CD4-positive, alpha-beta memory T cell (primary cell): Measurements from ENCODE around the gene SIN3A. TPM values are rescaled to one million over a fixed set of nuclear protein-coding genes. Genes with fewer than 3 reads are reported as not detected.

ENCODE experiments used
- CTCF ChIA-PET: fragments of 350-600 bp; sonication (Branson Sonifier 250); formaldehyde crosslinking; loops from one replicate; lab custom pipeline; 2021; ENCODE audit warnings: inconsistent platforms; ENCODE audit not compliant: partially characterized antibody; lab: Charles Lee
- POLR2A ChIA-PET: fragments of 350-600 bp; sonication (Branson Sonifier 250); formaldehyde crosslinking; loops from one replicate; lab custom pipeline; 2021; ENCODE audit not compliant: partially characterized antibody; lab: Charles Lee
- DNase-seq, 5 donors: peaks; one replicate each; pipeline versions ENCODE4 v3.0.0 to v3.0.0-alpha.2; 2020 to 2022; ENCODE audit warnings: mixed read lengths in 1 of 5
- H3K27ac ChIP-seq: one replicate; pipeline ENCODE4 v1.7.0; 2013; ENCODE audit warnings: low read depth, low read length
- H3K27me3 ChIP-seq: 2 replicates; pipeline ENCODE4 v1.7.0; 2013; ENCODE audit warnings: mild to moderate bottlenecking, low read length, moderate library complexity; ENCODE audit not compliant: insufficient read depth
- H3K36me3 ChIP-seq: 2 replicates; pipeline ENCODE4 v1.7.0; 2013; ENCODE audit warnings: mild to moderate bottlenecking, low read length, moderate library complexity; ENCODE audit not compliant: insufficient read depth
- H3K4me1 ChIP-seq: 2 replicates; pipeline ENCODE4 v1.7.0; 2013; ENCODE audit warnings: mild to moderate bottlenecking, low read length, moderate library complexity; ENCODE audit not compliant: insufficient read depth
- H3K4me3 ChIP-seq, 2 donors: one replicate each; pipeline ENCODE4 v1.7.0; 2013; ENCODE audit warnings: low read length in 2 of 2, mild to moderate bottlenecking in 1 of 2
- H3K9me3 ChIP-seq, 2 donors: one replicate each; pipeline ENCODE4 v1.7.0; 2013; ENCODE audit warnings: low read length in 2 of 2, control low read depth in 1 of 2; ENCODE audit not compliant: control insufficient read depth in 1 of 2
- H3K27ac Mint-ChIP-seq, 7 donors: one replicate each; pipeline ENCODE4 v1.8.0; 2020 to 2021; ENCODE audit warnings: mixed read lengths in 7 of 7, mild to moderate bottlenecking in 6 of 7, inconsistent platforms in 3 of 7, moderate library complexity in 3 of 7
- H3K27me3 Mint-ChIP-seq, 2 donors: one replicate each; pipeline ENCODE4 v1.8.0; 2020 to 2021; ENCODE audit warnings: mixed read lengths in 2 of 2
- H3K36me3 Mint-ChIP-seq, 2 donors: one replicate each; pipeline ENCODE4 v1.8.0; 2020 to 2021; ENCODE audit warnings: mixed read lengths in 2 of 2, inconsistent platforms in 1 of 2, mild to moderate bottlenecking in 1 of 2
- H3K4me1 Mint-ChIP-seq, 4 donors: one replicate each; pipeline ENCODE4 v1.8.0; 2020 to 2021; ENCODE audit warnings: mixed read lengths in 4 of 4, mild to moderate bottlenecking in 1 of 4
- H3K4me3 Mint-ChIP-seq, 8 donors: one replicate each; pipeline ENCODE4 v1.8.0; 2020 to 2021; ENCODE audit warnings: mixed read lengths in 8 of 8, mild to moderate bottlenecking in 7 of 8, moderate library complexity in 6 of 8, inconsistent platforms in 3 of 8
- H3K9me3 Mint-ChIP-seq, 8 donors: one replicate each; pipeline ENCODE4 v1.8.0; 2020 to 2021; ENCODE audit warnings: mixed read lengths in 8 of 8, mild to moderate bottlenecking in 5 of 8, inconsistent platforms in 3 of 8, moderate library complexity in 1 of 8
- intact Hi-C: fragments of 100-400 bp; cut with micrococcal nuclease; formaldehyde crosslinking; loops from one replicate; pipeline ENCODE4 v1.15.1; 2023
- polyA plus RNA-seq, 2 donors: library from polyadenylated mRNA; unstranded; fragments of 300-500 nt; fragmentation: Illumina TruSeq; gene quantifications; one replicate each; pipeline ENCODE4 v1.2.3, GENCODE V29; 2021
- total RNA-seq, 2 experiments: library from RNA; stranded (reverse); gene quantifications; one replicate each; pipeline ENCODE4 v1.2.3, GENCODE V29; 2021

Gene SIN3A
- total and polyA plus RNA-seq, 4 experiments from 2014 or later: 7.0 to 134 (median 77.1) TPM

DNA sequence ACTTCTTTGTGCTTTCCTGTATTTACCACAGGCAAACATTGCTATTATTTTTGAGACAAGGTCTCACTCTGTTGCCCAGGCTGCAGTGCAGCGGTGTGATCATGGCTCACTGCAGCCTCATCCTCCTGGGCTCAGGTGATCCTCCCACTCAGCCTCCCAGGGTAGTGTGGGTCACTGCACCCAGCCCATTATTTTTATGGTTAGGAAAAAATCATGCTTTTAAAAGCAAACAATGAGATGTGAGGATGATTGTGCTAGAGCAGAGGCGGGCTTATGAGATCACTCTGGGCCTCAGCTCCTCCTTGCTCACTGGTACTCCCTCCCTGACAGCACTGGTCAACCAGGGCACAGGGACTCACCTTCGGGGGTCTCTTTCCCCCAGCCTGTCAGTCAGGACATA, 85.3 kb downstream of the SIN3A start:
- Histone ChIP-seq H3K4me3 (no peak overlapping the region), H3K4me1 (peaks cover 25% of the 10 kb centered on the region), H3K36me3 (peaks cover 62% of the 10 kb centered on the region), H3K9me3 (no peaks in the 10 kb centered on the region), H3K27me3 (no peaks in the 10 kb centered on the region), H3K27ac (no peak overlapping the region)
- Mint-ChIP-seq H3K27me3 (no peaks in the 10 kb centered on the region), H3K27ac (peak overlapping the region in 3 of 7 donors; percentile 42 to 97 (median 48)), H3K9me3 (no peaks in the 10 kb centered on the region), H3K4me3 (no peak overlapping the region), H3K4me1 (peaks cover 7 to 37% (median 24%) of the 10 kb centered on the region in 4 donors), H3K36me3 (peaks cover 18 to 50% of the 10 kb centered on the region in 2 donors)
- intact Hi-C loops: loop anchor here (10.0 kb wide), 1 partner anchor 341 kb away; the partner anchor contains the start of gene PPCDC
- no peak for DNase-seq
- CTCF ChIA-PET: interaction anchor here (1.2 to 3.7 kb wide), 5 partner anchors 80 to 316 kb away, joined by 4 to 69 read pairs (median 23); partner anchors contain the start of genes IMP3, SIN3A and SNX33
- POLR2A ChIA-PET: interaction anchor here (3.4 to 4.8 kb wide), 4 partner anchors 16 to 275 kb away, joined by 61 to 222 read pairs (median 129); partner anchors contain the start of genes IMP3, NEIL1, SIN3A and SNUPN

DNA sequence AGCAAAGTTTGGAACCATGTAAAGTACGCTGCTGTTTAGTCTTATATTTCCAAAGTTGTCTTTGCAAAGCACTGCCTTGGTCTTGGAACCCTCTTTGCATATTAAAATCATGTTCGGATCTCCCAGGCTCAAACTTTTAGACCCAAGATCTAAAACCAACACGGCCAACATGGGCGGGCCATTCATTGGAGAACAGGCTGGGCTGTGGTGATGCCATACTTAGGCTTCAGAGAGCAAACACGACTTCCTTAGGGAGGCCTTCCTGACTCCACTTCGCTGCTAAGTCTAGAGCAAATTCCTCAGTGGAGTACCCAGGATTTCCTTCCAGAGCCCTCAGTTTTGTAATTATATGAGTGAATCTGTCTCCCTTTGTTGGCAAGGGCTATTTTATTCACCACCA, 86.6 kb downstream of the SIN3A start:
- ChIA-PET CTCF (no interaction called here), POLR2A (no interaction called here)
- Mint-ChIP-seq H3K27me3 (no peaks in the 10 kb centered on the region), H3K27ac (peak overlapping the region in 2 of 7 donors; percentile 30 to 32), H3K4me1 (peaks cover 7 to 35% (median 23%) of the 10 kb centered on the region in 4 donors), H3K4me3 (no peak overlapping the region), H3K9me3 (no peaks in the 10 kb centered on the region), H3K36me3 (peaks cover 19 to 49% of the 10 kb centered on the region in 2 donors)
- Histone ChIP-seq H3K4me3 (no peak overlapping the region), H3K36me3 (peaks cover 60% of the 10 kb centered on the region), H3K27ac (no peak overlapping the region), H3K9me3 (no peaks in the 10 kb centered on the region), H3K4me1 (peaks cover 25% of the 10 kb centered on the region), H3K27me3 (no peaks in the 10 kb centered on the region)
- DNase-seq: no peak
- intact Hi-C loops: loop anchor here (10.0 kb wide), 1 partner anchor 340 kb away; the partner anchor contains the start of gene PPCDC

DNA sequence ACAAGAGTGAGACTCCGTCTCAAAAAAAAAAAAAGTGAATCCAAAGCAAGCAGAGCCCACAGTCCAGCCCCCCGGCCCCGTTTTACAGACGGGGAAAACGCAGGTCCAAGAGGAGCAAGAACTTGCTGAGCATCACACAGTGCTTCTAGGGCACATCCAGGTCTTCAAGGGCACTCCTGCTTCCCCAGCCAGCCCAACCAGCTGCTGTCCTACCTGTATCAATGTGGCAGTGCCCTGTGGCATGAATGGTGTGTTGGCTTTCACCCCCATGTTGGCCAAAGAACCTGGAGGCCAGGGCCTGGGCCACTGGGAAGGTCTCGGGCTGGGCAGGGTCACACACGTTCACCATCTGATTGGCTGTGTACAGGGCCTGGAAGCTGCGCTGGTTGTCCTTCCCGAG, 87.7 kb downstream of the SIN3A start:
- Mint-ChIP-seq H3K4me3 (no peak overlapping the region), H3K27ac (peak overlapping the region in 2 of 7 donors; percentile 35 to 72), H3K27me3 (no peaks in the 10 kb centered on the region), H3K9me3 (no peaks in the 10 kb centered on the region), H3K36me3 (peaks cover 19 to 46% of the 10 kb centered on the region in 2 donors), H3K4me1 (peaks cover 3 to 24% (median 13%) of the 10 kb centered on the region in 4 donors)
- Histone ChIP-seq H3K36me3 (peaks cover 67% of the 10 kb centered on the region), H3K9me3 (no peaks in the 10 kb centered on the region), H3K4me1 (peaks cover 16% of the 10 kb centered on the region), H3K27ac (no peak overlapping the region), H3K4me3 (no peak overlapping the region), H3K27me3 (no peaks in the 10 kb centered on the region)
- ChIA-PET CTCF (interaction anchor here (1.5 kb wide), 1 partner anchor 239 kb away, joined by 3 read pairs; no protein-coding TSS in a partner anchor), POLR2A (interaction anchor here (0.7 kb wide), 1 partner anchor 13 kb away, joined by 3 read pairs; no protein-coding TSS in a partner anchor)
- intact Hi-C loops: loop anchor here (10.0 kb wide), 1 partner anchor 339 kb away; the partner anchor contains the start of gene PPCDC
- no peak for DNase-seq

DNA sequence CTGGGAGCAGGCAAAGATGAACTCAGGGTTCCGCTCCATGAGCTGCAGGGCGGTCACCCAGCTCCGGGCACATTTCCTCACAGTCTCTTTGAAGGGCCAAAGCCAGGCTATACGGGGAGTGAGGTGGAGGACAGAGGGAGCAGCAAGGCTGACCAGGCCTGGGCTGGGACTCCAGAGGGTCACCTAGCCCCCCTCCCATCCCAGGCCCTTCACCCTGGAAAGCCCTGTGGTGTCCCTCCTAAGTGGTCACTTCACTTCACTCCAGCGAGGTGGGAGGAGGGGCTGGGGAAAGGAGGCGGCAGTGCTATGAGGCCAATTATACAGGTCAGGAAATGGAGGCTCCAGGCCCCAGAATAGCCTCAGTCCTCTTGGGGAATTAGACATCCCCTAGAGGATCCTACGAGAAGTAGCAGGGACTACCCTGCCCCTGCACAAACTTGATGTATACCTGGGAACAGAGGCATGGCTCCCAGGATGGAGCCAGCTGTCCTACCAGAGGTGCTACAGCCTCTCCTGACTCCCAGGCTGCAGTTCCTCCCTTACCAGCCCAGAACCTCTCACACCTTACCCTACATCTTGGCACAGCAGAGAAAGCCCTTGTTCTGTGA, 88.7 kb downstream of the SIN3A start:
- H3K4me1 Mint-ChIP-seq: peaks cover 3 to 17% (median 9%) of the 10 kb centered on the region in 4 donors
- POLR2A ChIA-PET: no interaction called here
- H3K27ac Mint-ChIP-seq: peak overlapping the region in 2 of 7 donors; percentile 42 to 73
- Histone ChIP-seq H3K36me3 (peaks cover 77% of the 10 kb centered on the region), H3K9me3 (no peaks in the 10 kb centered on the region), H3K4me1 (peaks cover 13% of the 10 kb centered on the region), H3K27ac (no peak overlapping the region), H3K27me3 (no peaks in the 10 kb centered on the region), H3K4me3 (no peak overlapping the region)
- peaks cover 19 to 47% of the 10 kb centered on the region in 2 donors for H3K36me3 Mint-ChIP-seq
- intact Hi-C loops: loop anchor here (10.0 kb wide), 1 partner anchor 338 kb away; the partner anchor contains the start of gene PPCDC
- CTCF ChIA-PET: interaction anchor here (1.1 to 1.5 kb wide), 2 partner anchors 240 to 262 kb away, joined by 3 read pairs; no protein-coding TSS in a partner anchor
- H3K4me3 Mint-ChIP-seq: no peak overlapping the region
- DNase-seq: no peak
- H3K9me3 Mint-ChIP-seq: no peaks in the 10 kb centered on the region
- H3K27me3 Mint-ChIP-seq: no peaks in the 10 kb centered on the region

DNA sequence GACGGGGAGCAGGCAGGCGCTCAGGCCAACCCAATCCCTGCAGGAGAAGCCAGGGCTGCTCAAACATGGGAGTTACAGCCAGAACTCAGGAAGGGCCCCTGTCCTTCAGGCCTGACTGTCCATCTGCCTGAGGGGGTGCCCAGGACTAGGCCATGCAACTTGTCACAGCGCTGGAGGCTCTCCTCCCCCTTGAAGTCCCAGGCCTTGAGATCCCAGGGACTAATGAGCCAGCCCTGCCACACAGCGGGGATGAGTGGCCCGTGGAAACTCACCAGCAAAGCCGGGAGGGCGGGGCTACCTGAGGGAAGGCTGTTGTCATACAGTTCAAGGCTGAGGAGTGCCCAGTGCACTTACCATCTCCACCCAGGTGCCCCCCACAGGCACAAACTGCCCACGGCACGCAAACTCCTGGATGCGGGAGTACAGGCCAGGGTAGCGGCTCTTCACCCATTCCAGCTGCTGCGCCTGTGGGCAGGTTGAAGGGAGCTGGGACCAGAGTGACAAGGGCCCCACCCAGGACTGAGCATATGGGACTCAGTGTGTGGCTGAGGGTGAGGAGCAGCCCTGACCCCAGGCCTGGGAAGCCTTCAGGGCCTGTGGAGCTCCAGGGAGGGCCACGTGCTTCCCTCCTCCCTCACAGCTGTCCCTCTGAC, 89.4 kb downstream of the SIN3A start:
- Histone ChIP-seq H3K4me1 (peaks cover 7% of the 10 kb centered on the region), H3K4me3 (no peak overlapping the region), H3K27me3 (no peaks in the 10 kb centered on the region), H3K27ac (no peak overlapping the region), H3K36me3 (peaks cover 76% of the 10 kb centered on the region), H3K9me3 (no peaks in the 10 kb centered on the region)
- CTCF ChIA-PET: interaction anchor here (1.1 kb wide), 1 partner anchor 262 kb away, joined by 3 read pairs; no protein-coding TSS in a partner anchor
- no peaks in the 10 kb centered on the region for H3K9me3 Mint-ChIP-seq
- POLR2A ChIA-PET: no interaction called here
- no peak overlapping the region for H3K4me3 Mint-ChIP-seq
- intact Hi-C loops: loop anchor here (10.0 kb wide), 1 partner anchor 337 kb away; the partner anchor contains the start of gene PPCDC
- H3K4me1 Mint-ChIP-seq: peaks cover 0 to 11% (median 4%) of the 10 kb centered on the region in 4 donors
- no peak overlapping the region for H3K27ac Mint-ChIP-seq
- DNase-seq: no peak
- H3K36me3 Mint-ChIP-seq: peaks cover 19 to 43% of the 10 kb centered on the region in 2 donors
- H3K27me3 Mint-ChIP-seq: no peaks in the 10 kb centered on the region

DNA sequence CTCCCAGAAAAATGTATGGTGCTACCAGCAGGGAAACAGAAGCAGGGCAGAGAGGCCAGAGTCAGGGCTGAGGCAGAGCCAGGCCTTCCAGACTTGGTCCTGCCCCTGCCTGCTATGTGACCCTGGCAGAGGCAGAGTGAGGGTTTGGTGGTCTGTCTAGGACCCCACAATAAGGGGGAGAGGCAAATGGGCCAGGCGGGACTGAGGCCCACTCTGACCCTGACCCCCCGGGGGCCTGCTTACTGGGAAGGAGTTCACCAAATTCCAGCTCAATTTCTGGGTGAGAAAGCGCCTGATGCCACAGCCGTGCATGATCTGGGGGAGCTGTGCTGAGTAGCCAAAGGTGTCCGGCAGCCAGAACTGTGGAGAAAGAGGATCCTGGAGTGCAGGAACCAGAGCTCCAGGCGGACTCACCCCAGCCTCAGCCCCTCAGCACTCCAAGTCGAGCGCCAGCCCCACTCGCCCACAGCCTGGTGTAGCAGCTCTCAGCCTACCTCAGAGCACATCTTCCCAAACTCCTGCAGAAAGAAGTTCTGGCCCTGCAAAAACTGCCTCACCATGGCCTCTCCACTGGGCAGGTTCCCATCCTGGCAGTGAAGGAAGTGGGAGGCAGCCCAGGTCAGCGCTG, 90.0 kb downstream of the SIN3A start:
- Histone ChIP-seq H3K27ac (no peak overlapping the region), H3K4me1 (peaks cover under 1% of the 10 kb centered on the region), H3K9me3 (no peaks in the 10 kb centered on the region), H3K36me3 (peaks cover 70% of the 10 kb centered on the region), H3K27me3 (no peaks in the 10 kb centered on the region), H3K4me3 (no peak overlapping the region)
- ChIA-PET POLR2A (no interaction called here), CTCF (interaction anchor here (1.1 kb wide), 1 partner anchor 263 kb away, joined by 3 read pairs; no protein-coding TSS in a partner anchor)
- no peak overlapping the region for H3K27ac Mint-ChIP-seq
- DNase-seq: no peak
- no peak overlapping the region for H3K4me3 Mint-ChIP-seq
- H3K27me3 Mint-ChIP-seq: no peaks in the 10 kb centered on the region
- intact Hi-C loops: loop anchor here (10.0 kb wide), 1 partner anchor 337 kb away; the partner anchor contains the start of gene PPCDC
- no peaks in the 10 kb centered on the region for H3K9me3 Mint-ChIP-seq
- H3K4me1 Mint-ChIP-seq: peaks cover 0 to 5% (median 0%) of the 10 kb centered on the region in 4 donors
- peaks cover 19 to 47% of the 10 kb centered on the region in 2 donors for H3K36me3 Mint-ChIP-seq
